CD4-positive, alpha-beta T cell (primary cell): Measurements from ENCODE around the gene CAPN2. TPM values are rescaled to one million over a fixed set of nuclear protein-coding genes. Genes with fewer than 3 reads are reported as not detected.

Experiments used
- ATAC-seq: fragments of 200-7000 bp; cut with Tn5 transposase; one replicate; pipeline ENCODE4 v1.10.0; 2022; ENCODE audit warnings: mild to moderate bottlenecking; ENCODE audit not compliant: poor library complexity
- CTCF ChIA-PET: fragments of 350-600 bp; sonication (Branson Sonifier 250); formaldehyde crosslinking; loops from one replicate; lab custom pipeline; 2021; ENCODE audit warnings: antibody characterized with exemption, inconsistent platforms; lab: Charles Lee
- POLR2A ChIA-PET: fragments of 350-600 bp; sonication (Branson Sonifier 250); formaldehyde crosslinking; loops from one replicate; lab custom pipeline; 2021; ENCODE audit warnings: antibody characterized with exemption, inconsistent platforms; lab: Charles Lee
- DNase-seq, 14 experiments: peaks; one replicate each; pipeline ENCODE4 v3.0.0-alpha.2; 2013 to 2020; ENCODE audit warnings: mixed read lengths in 2 of 14
- H3K27ac ChIP-seq, 2 donors: one replicate each; pipeline versions ENCODE4 v1.5.1 to v1.7.0; 2013; ENCODE audit warnings: low read length in 2 of 2, low read depth in 1 of 2, mild to moderate bottlenecking in 1 of 2
- H3K27me3 ChIP-seq, 2 experiments: 1 replicate in 1 of 2; 2 replicates in 1 of 2; pipeline versions ENCODE4 v1.6.1 to v1.7.0; 2013; ENCODE audit warnings: low read length in 2 of 2, control low read depth in 1 of 2, mild to moderate bottlenecking in 1 of 2, moderate library complexity in 1 of 2; ENCODE audit not compliant: insufficient read depth in 2 of 2, control insufficient read depth in 1 of 2
- H3K36me3 ChIP-seq: one replicate; pipeline ENCODE4 v1.6.1; 2013; ENCODE audit warnings: low read length, control low read depth; ENCODE audit not compliant: insufficient read depth
- H3K4me1 ChIP-seq: one replicate; pipeline ENCODE4 v1.6.1; 2013; ENCODE audit warnings: low read length, control low read depth; ENCODE audit not compliant: insufficient read depth
- H3K4me3 ChIP-seq: one replicate; pipeline ENCODE4 v1.5.1; 2013; ENCODE audit warnings: mild to moderate bottlenecking, low read length, moderate library complexity
- H3K9me3 ChIP-seq, 2 experiments: 1 replicate in 1 of 2; 2 replicates in 1 of 2; pipeline versions ENCODE4 v1.6.1 to v1.7.0; 2013; ENCODE audit warnings: low read length in 2 of 2, mild to moderate bottlenecking in 2 of 2, control low read depth in 1 of 2, moderate library complexity in 1 of 2; ENCODE audit not compliant: control insufficient read depth in 1 of 2, insufficient read depth in 1 of 2
- H3K27ac Mint-ChIP-seq: one replicate; pipeline ENCODE4 v1.8.0; 2020; ENCODE audit warnings: mixed read lengths
- H3K27me3 Mint-ChIP-seq: one replicate; pipeline ENCODE4 v1.8.0; 2021; ENCODE audit warnings: mixed read lengths
- H3K36me3 Mint-ChIP-seq: one replicate; pipeline ENCODE4 v1.8.0; 2021; ENCODE audit warnings: low read depth, mixed read lengths
- H3K4me1 Mint-ChIP-seq: one replicate; pipeline ENCODE4 v1.8.0; 2021; ENCODE audit warnings: low read depth, mixed read lengths
- H3K4me3 Mint-ChIP-seq: one replicate; pipeline ENCODE4 v1.8.0; 2020; ENCODE audit warnings: mild to moderate bottlenecking, mixed read lengths
- H3K9me3 Mint-ChIP-seq: one replicate; pipeline ENCODE4 v1.8.0; 2020; ENCODE audit warnings: mixed read lengths
- CTCF ChIP-seq: fragments of 200-600 bp; IDR thresholded peaks from one replicate; pipeline ENCODE4 v1.8.0; 2022; ENCODE audit warnings: antibody characterized with exemption, mild to moderate bottlenecking
- intact Hi-C, 2 experiments: fragments of 100-400 bp; cut with DNase I in 1 of 2; cut with micrococcal nuclease in 1 of 2; formaldehyde crosslinking; loops; one replicate each; pipeline versions ENCODE4 v1.15.1 to v1.9.0; 2023 to 2025; cut with DNase I, micrococcal nuclease
- total RNA-seq, 174 experiments: library from RNA in 2 of 174; stranded (reverse) in 2 of 174; gene quantifications; one replicate each; pipeline ENCODE4 v1.2.3 and lab custom pipeline; 2021 to 2026

Gene CAPN2
- total RNA-seq, 2 experiments from 2014 or later: 110 to 114 TPM

- no peaks in the 10 kb centered on the region for H3K4me1 ChIP-seq
- DNase-seq (no peak), ATAC-seq (no peak)
- Mint-ChIP-seq H3K27ac (no peak overlapping the region), H3K9me3 (no peaks in the 10 kb centered on the region), H3K4me1 (no peaks in the 10 kb centered on the region), H3K27me3 (no peaks in the 10 kb centered on the region), H3K4me3 (no peak overlapping the region), H3K36me3 (peaks cover 87% of the 10 kb centered on the region)
- H3K36me3 ChIP-seq: peaks cover 81% of the 10 kb centered on the region
- no peaks in the 10 kb centered on the region for H3K27me3 ChIP-seq
- TF ChIP-seq CTCF: no peak
- ChIA-PET POLR2A (no interaction called here), CTCF (interaction anchor here (1.7 kb wide), 1 partner anchor 14 kb away, joined by 4 read pairs; no protein-coding TSS in a partner anchor)
- H3K4me3 ChIP-seq: no peak overlapping the region
- intact Hi-C loops: no loop called here
- no peaks in the 10 kb centered on the region for H3K9me3 ChIP-seq
- no peak overlapping the region for H3K27ac ChIP-seq
These were observed 50.9 kb downstream of the CAPN2 start for GRCh38 chr1:223763251-223763650.

- CTCF ChIA-PET: interaction anchor here (2.7 kb wide), 1 partner anchor 15 kb away, joined by 7 read pairs; no protein-coding TSS in a partner anchor
- Histone ChIP-seq H3K36me3 (peaks cover 76% of the 10 kb centered on the region), H3K27ac (no peak overlapping the region), H3K4me1 (no peaks in the 10 kb centered on the region), H3K4me3 (no peak overlapping the region), H3K9me3 (no peaks in the 10 kb centered on the region), H3K27me3 (no peaks in the 10 kb centered on the region)
- intact Hi-C loops: no loop called here
- POLR2A ChIA-PET: no interaction called here
- DNase-seq: no peak
- TF ChIP-seq CTCF: no peak
- no peaks in the 10 kb centered on the region for H3K4me1 Mint-ChIP-seq
- no peaks in the 10 kb centered on the region for H3K27me3 Mint-ChIP-seq
- peaks cover 87% of the 10 kb centered on the region for H3K36me3 Mint-ChIP-seq
- no peak overlapping the region for H3K4me3 Mint-ChIP-seq
- no peaks in the 10 kb centered on the region for H3K9me3 Mint-ChIP-seq
- ATAC-seq: no peak
- H3K27ac Mint-ChIP-seq: no peak overlapping the region
These were observed 51.5 kb downstream of the CAPN2 start for GRCh38 chr1:223763881-223764280.

DNA sequence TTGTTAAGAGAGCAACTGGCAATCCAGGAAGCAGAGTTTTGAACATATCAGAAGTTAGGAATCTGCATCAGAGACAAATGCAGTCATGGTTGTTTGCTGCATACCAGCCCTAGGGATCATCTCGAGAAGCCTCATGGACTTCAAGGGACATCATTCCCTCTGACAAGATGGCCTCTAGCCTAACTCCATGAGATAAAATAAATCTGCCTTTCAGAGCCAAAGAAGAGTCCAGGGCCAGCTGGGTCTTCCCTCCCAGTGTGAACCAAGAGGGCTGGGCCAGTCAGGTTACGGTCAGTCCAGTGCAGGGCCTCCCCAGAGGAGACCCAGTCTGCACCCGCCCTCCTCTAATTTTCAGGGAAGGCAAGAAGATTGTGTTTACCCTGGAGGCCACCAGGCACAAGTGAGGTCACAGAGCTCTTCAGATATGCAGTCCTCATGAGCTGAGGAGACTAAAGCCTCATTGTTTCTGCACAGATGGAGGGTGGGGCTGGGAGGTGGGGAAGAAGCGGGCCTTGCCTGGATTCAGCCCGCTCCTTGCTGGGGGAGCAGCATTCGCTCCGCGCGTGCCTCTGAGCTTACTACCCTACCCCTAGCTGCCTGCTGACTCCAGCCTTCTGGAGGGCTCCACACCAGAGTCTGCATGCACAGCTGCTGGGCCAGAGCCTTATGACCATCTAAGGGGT lies 52.8 kb downstream of the CAPN2 start:
- DNase-seq: no peak
- intact Hi-C loops: no loop called here
- no peak overlapping the region for H3K27ac ChIP-seq
- Mint-ChIP-seq H3K4me1 (no peaks in the 10 kb centered on the region), H3K36me3 (peaks cover 87% of the 10 kb centered on the region), H3K27ac (no peak overlapping the region), H3K27me3 (no peaks in the 10 kb centered on the region), H3K4me3 (no peak overlapping the region), H3K9me3 (no peaks in the 10 kb centered on the region)
- ChIA-PET POLR2A (interaction anchor here (0.6 kb wide), 1 partner anchor 68 kb away, joined by 3 read pairs; no protein-coding TSS in a partner anchor), CTCF (interaction anchor here (2.7 kb wide), 1 partner anchor 16 kb away, joined by 7 read pairs; no protein-coding TSS in a partner anchor)
- no peak for ATAC-seq
- no peaks in the 10 kb centered on the region for H3K27me3 ChIP-seq
- no peak for TF ChIP-seq CTCF
- no peaks in the 10 kb centered on the region for H3K9me3 ChIP-seq
- H3K36me3 ChIP-seq: peaks cover 72% of the 10 kb centered on the region
- no peaks in the 10 kb centered on the region for H3K4me1 ChIP-seq
- no peak overlapping the region for H3K4me3 ChIP-seq
